Fibroblast of upper back skin (primary cell): Measurements from ENCODE around the gene NKAIN2.
A peak's percentile ranks its signal among the peaks of the same experiment; 100 is the strongest.
"Not testable (repeated sequence)": the region's sequence is repeated elsewhere in the genome, so short reads cannot be mapped to it uniquely, and the experiment has no call there.

ENCODE experiments used
- DNase-seq: peaks from one replicate; pipeline ENCODE4 v3.0.0-alpha.2; 2013

Gene NKAIN2

GRCh38 chr6:124535746-124536145, 732.1 kb downstream of the NKAIN2 start:
- DNase-seq: peak; percentile 9

- no peak for DNase-seq
These were observed 732.6 kb downstream of the NKAIN2 start for GRCh38 chr6:124536157-124536841.

GRCh38 chr6:124536842-124537191, 733.2 kb downstream of the NKAIN2 start:
- DNase-seq: no peak

- DNase-seq: no peak
These were observed 735.4 kb downstream of the NKAIN2 start for GRCh38 chr6:124539096-124539495.

- no peak for DNase-seq
These were observed 737.9 kb downstream of the NKAIN2 start for GRCh38 chr6:124541573-124541972.

GRCh38 chr6:124546601-124547000, 742.9 kb downstream of the NKAIN2 start:
- DNase-seq: no peak

GRCh38 chr6:124551711-124552233, 748.1 kb downstream of the NKAIN2 start:
- no peak for DNase-seq

- DNase-seq: no peak
These were observed 754.2 kb downstream of the NKAIN2 start for GRCh38 chr6:124557873-124558272.

- DNase-seq: not testable (repeated sequence)
These were observed 756.4 kb downstream of the NKAIN2 start for GRCh38 chr6:124560078-124560477.

GRCh38 chr6:124560873-124561567, 757.4 kb downstream of the NKAIN2 start:
- no peak for DNase-seq

GRCh38 chr6:124561635-124562130, 758.0 kb downstream of the NKAIN2 start:
- DNase-seq: no peak

GRCh38 chr6:124564125-124564524, 760.5 kb downstream of the NKAIN2 start:
- DNase-seq: not testable (repeated sequence)

- no peak for DNase-seq
These were observed 763.7 kb downstream of the NKAIN2 start for GRCh38 chr6:124567401-124567800.

- no peak for DNase-seq
These were observed 770.3 kb downstream of the NKAIN2 start for GRCh38 chr6:124573953-124574352.

GRCh38 chr6:124577734-124578281, 774.1 kb downstream of the NKAIN2 start:
- no peak for DNase-seq

- no peak for DNase-seq
These were observed 786.3 kb downstream of the NKAIN2 start for GRCh38 chr6:124590001-124590400.

- no peak for DNase-seq
These were observed 796.0 kb downstream of the NKAIN2 start for GRCh38 chr6:124599656-124600055.

GRCh38 chr6:124604719-124605118, 801.1 kb downstream of the NKAIN2 start:
- no peak for DNase-seq

- no peak for DNase-seq
These were observed 803.5 kb downstream of the NKAIN2 start for GRCh38 chr6:124607119-124607627.

GRCh38 chr6:124613031-124613430, 809.4 kb downstream of the NKAIN2 start:
- DNase-seq: no peak

GRCh38 chr6:124622351-124622750, 818.7 kb downstream of the NKAIN2 start:
- DNase-seq: no peak

GRCh38 chr6:124633655-124634054, 830.0 kb downstream of the NKAIN2 start:
- no peak for DNase-seq

- DNase-seq: no peak
These were observed 836.8 kb downstream of the NKAIN2 start for GRCh38 chr6:124640432-124640831.

- DNase-seq: peak; percentile 29
These were observed 852.2 kb downstream of the NKAIN2 start for GRCh38 chr6:124655866-124656265.
